Measurements from ENCODE around the gene ADIPOR2. TPM values are rescaled to one million over a fixed set of nuclear protein-coding genes. Genes with fewer than 3 reads are reported as not detected.
A peak's percentile ranks its signal among the peaks of the same experiment; 100 is the strongest.

The ADIPOR2 gene
- total and polyA plus RNA-seq, 2 of the 4 experiments (the other 2 are of a cell fraction): 20.0 to 24.9 TPM

GRCh38 chr12:1691123-1692007 is 495 bp downstream of the ADIPOR2 start:
- Histone ChIP-seq H3K9me1 (ENCODE audit: insufficient read depth, low read length) (no peaks in the 10 kb centered on the region), H3K4me3 (ENCODE audit: insufficient read depth, low read depth, low read length) (peak overlapping the region; percentile 70), H2BK20ac (ENCODE audit: low read depth, low read length) (no peak overlapping the region), H3K27ac (ENCODE audit: insufficient read depth, low read length) (peak overlapping the region; percentile 59), H3K9ac (ENCODE audit: low read depth, low read length) (peak overlapping the region; percentile 91), H4K91ac (ENCODE audit: insufficient read depth, low read depth, low read length) (peak overlapping the region; percentile 44; the same call in 1 of the 2 replicates), H3K4me2 (ENCODE audit: low read depth, low read length) (peak overlapping the region; percentile 94), H3K4ac (ENCODE audit: low read depth, low read length) (0 out of 2 replicates have a peak overlapping the region, but pooled peaks have one; percentile 18), H3K27me3 (ENCODE audit: control insufficient read depth, insufficient read depth, low read length) (no peaks in the 10 kb centered on the region), H3K56ac (ENCODE audit: extremely low read depth, insufficient read depth, low read length) (peak overlapping the region; percentile 76; the same call in 1 of the 2 replicates), H3K9me3 (ENCODE audit: control insufficient read depth, insufficient read depth, low read length) (no peaks in the 10 kb centered on the region), H3K23ac (ENCODE audit: low read depth, low read length) (peak overlapping the region; percentile 95), H4K8ac (ENCODE audit: low read depth in 2 of 2, low read length in 2 of 2) (peak overlapping the region; percentile 53 to 67; a peak in 2 of 4 replicates), H3K79me1 (ENCODE audit: low read depth in 1 of 2, low read length in 2 of 2) (peaks cover 9 to 40% of the 10 kb centered on the region in 2 experiments; a peak in 3 of 4 replicates), H3K18ac (ENCODE audit: low read depth, low read length) (no peak overlapping the region), H4K5ac (ENCODE audit: low read depth, low read length) (no peak overlapping the region), H2AFZ (replicated peaks; ENCODE audit: low read length, poor library complexity) (peak overlapping the region; percentile 94), H2BK120ac (ENCODE audit: low read depth, low read length) (no peak overlapping the region; the same call in none of the 2 replicates), H3K4me1 (ENCODE audit: control insufficient read depth, insufficient read depth, low read length) (no peaks in the 10 kb centered on the region), H3K36me3 (ENCODE audit: control insufficient read depth, insufficient read depth, low read length) (no peaks in the 10 kb centered on the region), H2BK5ac (ENCODE audit: low read depth, low read length, poor library complexity, severe bottlenecking) (peak overlapping the region; percentile 40), H2BK15ac (ENCODE audit: low read depth, low read length) (no peak overlapping the region), H2AK9ac (replicated peaks; ENCODE audit: low read depth, low read length, poor library complexity) (peak overlapping the region; percentile 67), H3K14ac (replicated peaks; ENCODE audit: low read depth, low read length) (peak overlapping the region; percentile 57), H2AK5ac (ENCODE audit: low read depth, low read length) (peak overlapping the region; percentile 60; the same call in 1 of the 2 replicates), H4K20me1 (ENCODE audit: insufficient read depth, low read length) (peaks cover 13% of the 10 kb centered on the region)
- CTCF ChIA-PET: interaction anchor here (0.6 kb wide), 1 partner anchor 214 kb away, joined by 4 read pairs; no protein-coding TSS in a partner anchor
- WGBS, 2 experiments (ENCODE audit: extremely low coverage in 2 of 2, insufficient read length in 1 of 2): 0% methylated on average over 15 of the region's 56 CpGs; no CpG with 5 or more reads in 1 of the 2 experiments
- no peak for TF ChIP-seq FOS (IDR thresholded peaks at IDR 0.05; ENCODE audit: low read depth, low read length)
- 0 out of 2 replicates have a peak, but pooled peaks have one; percentile 7 for TF ChIP-seq MAZ (IDR thresholded peaks at IDR 0.05; ENCODE audit: borderline replicate concordance, low read depth, low read length)
- POLR2A ChIA-PET (ENCODE audit: unreplicated experiment): interaction anchor here (0.5 kb wide), 1 partner anchor 63 kb away, joined by 4 read pairs; no protein-coding TSS in a partner anchor
- dilution Hi-C loops (cut with HindIII; ENCODE audit: low sequenced_read_pairs, unreplicated experiment): no loop called here
- intact Hi-C loops (cut with micrococcal nuclease): loop anchor here (2.0 kb wide), 1 partner anchor 89 kb away; no protein-coding TSS in a partner anchor
- BruUV-seq (replicated peaks): no TSS peak
- DNase-seq (no peak), ATAC-seq (ENCODE audit: low read depth) (peak; percentile 45)
- in situ Hi-C loops (cut with MboI; ENCODE audit: low sequenced_read_pairs): no loop called here
